Hypothalamus (tissue), 51 donors: ENCODE measurements around the gene FAHD2B.
"Not testable (repeated sequence)": the region's sequence is repeated elsewhere in the genome, so short reads cannot be mapped to it uniquely, and the experiment has no call there.

Source experiments
- DNase-seq, 51 donors: peaks; one replicate each; lab custom pipeline; 2025; lab: John Stamatoyannopoulos, UW

Gene FAHD2B, protein sequence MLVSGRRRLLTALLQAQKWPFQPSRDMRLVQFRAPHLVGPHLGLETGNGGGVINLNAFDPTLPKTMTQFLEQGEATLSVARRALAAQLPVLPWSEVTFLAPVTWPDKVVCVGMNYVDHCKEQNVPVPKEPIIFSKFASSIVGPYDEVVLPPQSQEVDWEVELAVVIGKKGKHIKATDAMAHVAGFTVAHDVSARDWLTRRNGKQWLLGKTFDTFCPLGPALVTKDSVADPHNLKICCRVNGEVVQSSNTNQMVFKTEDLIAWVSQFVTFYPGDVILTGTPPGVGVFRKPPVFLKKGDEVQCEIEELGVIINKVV

DNA sequence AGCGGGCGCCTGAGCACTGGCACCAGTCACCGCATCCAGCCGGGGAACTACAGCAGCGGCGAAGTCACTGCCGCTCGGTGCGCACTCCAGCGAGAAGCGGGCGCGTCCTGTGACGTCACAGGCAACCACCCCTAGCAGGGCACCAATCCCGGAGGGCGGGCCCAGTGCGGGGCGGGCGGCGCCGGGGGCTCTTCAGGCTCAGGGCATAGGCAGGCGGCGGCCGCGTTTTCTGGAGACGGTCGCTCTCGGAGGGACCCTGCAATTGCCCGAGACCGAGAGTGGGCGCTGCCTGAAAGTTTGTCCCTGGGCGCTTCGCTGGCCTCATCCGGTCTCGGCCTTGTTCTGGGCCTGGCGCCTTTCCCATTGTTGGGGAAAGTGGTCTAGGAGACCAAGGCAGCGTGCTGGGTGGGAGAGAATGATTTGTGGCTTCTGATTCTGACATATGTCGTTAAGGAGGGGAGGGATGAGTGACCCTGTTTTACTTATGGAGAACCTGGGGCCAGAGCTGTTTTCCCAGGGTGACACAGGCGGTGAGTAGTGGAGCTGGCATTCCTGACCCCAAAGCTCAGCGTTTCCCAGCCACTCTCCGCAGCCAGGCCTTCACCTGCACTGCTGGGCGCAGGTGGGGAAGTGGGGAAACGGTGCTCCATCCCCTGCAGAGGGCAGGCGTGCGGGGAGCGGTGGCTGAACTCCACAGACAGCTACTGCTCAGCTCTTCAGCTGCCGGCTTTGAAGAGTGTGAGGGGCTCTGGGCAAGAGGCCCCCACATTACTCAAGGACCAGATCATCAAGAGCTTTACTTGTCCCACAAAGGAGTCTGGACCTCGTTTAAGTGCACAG lies at the start of gene FAHD2B:
TSS of gene FAHD2B (minus strand) at position 111 of the 840 bp plus-strand sequence. CDS start 3,176 bp downstream, outside the sequence.
- peak in 43 of 51 donors; percentile 19 to 90 (median 65) for DNase-seq

DNA sequence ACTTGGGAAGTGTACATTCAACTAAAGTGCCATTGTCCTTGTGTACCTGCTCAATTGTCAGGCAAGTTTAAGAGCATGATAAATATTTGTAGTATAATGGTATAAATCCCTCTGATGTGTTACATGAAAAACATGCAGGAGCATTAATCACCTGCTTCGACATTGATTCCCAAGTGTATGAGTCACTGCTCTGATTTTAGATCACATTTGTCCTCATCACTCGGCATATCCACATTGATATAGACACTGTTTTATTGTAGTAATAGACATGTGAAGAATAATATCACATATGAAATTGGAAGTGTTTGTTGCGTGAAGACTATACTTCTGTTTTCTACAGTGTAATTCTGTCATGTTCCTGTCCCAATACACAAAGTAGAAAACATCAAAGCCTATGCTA lies 49.3 kb upstream of the FAHD2B start:
- not testable (repeated sequence) for DNase-seq

DNA sequence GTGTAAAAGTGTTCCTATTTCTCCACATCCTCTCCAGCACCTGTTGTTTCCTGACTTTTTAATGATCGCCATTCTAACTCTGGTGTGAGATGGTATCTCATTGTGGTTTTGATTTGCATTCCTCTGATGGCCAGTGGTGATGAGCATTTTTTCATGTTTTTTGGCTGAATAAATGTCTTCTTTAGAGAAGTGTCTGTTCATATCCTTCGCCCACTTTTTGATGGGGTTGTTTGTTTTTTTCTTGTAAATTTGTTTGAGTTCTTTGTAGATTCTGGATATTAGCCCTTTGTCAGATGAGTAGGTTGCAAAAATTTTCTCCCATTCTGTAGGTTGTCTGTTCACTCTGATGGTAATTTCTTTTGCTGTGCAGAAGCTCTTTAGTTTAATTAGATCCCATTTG lies 34.4 kb upstream of the FAHD2B start:
- DNase-seq, result not testable (repeated sequence)

DNA sequence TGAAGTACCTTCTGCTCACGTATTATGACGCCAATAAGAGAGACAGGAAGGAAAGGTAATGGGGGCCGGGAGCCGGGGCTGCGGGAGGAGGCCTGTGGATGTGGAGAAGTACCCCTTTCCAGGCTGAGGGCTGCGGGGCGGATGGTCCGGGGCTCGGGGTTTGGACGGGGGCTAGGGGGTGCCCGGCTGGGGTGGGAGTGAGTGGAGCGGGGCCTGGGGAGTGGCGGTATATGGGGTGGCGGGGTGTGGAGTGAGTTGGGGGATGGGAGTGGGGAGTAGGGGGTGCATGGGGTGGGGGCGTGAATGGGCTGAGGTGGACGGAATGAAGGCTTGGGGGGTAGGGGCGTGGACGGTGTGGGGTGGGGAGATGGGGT lies 19.2 kb upstream of the FAHD2B start:
- DNase-seq, result not testable (repeated sequence)

DNA sequence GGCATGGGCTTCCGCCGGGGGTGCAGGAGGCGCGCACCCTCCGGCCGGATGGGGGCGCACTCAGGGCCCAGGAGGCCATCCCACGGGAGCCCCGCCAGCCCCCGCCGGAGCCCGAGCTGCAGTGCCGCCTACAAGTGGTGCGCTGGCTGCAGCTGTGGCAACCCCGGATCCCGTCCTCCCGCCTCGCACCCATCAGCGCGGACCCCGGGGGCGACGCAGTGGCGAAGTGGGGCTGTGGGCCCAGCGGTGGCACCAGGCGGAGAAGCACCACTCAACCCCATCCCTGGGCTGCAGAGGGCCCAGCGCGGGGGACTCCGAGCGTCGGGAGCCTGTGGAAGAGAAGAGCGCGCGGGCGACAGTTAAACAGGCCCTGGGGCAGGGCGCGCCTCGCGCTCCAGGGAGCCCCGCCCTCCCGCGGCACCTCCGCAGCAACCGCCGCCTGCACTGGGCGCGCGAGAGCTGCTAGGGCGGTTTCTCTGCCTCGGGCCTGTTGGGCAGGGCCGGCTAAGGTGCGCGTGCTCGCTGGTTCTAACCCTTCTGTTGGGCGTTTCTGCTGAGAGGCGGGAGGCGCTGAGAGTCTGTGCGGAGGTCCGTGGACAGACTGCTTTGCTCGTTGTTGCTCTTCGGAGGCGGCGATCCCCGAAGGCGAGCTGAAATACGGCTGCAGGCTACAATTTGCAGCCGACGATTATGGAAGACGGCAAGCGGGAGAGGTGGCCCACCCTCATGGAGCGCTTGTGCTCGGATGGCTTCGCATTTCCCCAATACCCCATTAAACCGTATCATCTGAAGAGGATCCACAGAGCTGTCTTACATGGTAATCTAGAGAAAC lies 18.6 kb upstream of the FAHD2B start, which contains the start of gene ANKRD36:
TSS of gene ANKRD36 (plus strand) at position 104 of the 832 bp plus-strand sequence. CDS start at position 691, 587 bp downstream.
- DNase-seq, result not testable (repeated sequence)

DNA sequence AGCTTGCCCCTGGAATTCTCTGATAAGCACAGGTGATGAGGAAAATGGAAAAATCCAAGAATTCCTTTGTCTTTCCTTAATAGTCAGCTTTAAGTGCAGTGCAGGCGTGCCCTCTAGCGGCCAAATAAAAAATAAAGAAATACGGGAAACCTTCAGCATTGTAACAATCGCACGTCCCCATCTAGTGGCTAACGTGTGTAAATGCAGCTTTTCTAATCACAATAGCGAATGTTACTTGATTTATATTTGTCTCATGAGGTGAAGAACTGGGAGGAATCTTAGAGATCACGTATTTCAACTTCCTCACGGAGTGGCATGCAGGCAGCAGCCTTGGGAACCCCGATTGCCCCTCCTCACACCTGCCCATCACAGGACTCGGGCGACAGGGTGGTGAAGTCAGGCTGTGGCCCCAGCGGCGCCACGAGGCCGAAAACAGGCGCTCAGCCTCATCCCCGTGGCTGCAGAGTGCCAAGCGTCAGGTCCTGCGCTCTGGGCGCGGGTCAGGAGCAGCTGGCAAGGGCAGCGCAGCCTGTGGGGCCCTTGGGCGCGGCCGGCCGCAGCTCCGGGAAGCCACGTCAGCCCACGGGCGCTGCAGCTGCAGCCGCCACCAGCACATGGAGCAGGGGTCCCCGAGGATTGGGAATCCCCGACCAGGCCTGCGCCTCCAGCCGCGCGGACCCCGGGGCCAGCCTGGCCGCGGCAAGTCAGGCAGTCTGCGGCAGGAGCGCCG lies 17.8 kb upstream of the FAHD2B start:
- not testable (repeated sequence) for DNase-seq

DNA sequence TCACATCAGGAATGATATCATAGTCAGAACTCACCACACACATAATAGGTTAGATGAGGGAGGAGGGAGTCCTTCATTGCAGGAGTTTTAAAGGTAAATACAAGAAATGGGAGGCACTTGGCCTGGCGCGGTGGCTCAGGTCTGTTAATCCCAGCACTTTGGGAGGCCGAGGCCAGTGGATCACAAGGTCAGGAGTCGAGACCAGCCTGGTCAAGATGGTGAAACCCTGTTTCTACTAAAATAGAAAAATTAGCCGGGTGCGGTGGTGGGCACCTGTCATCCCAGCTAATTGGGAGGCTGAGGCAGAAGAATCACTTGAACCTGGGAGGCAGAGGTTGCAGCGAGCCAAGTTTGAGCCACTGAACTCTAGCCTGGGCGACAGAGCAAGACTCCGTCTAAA lies 16.6 kb upstream of the FAHD2B start:
- DNase-seq, result not testable (repeated sequence)

DNA sequence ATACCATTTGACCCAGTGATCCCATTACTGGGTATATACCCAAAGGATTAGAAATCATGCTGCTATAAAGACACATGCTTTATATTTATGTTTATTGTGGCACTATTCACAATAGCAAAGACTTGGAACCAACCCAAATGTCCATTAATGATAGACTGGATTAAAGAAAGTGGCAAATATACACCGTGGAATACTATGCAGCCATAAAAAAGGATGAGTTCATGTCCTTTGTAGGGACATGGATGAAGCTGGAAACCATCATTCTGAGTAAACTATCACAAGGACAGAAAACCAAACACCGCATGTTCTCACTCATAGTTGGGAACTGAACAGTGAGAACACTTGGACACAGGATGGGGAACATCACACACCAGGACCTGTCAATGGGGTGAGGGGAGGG lies 12.2 kb upstream of the FAHD2B start:
- DNase-seq, result not testable (repeated sequence)

DNA sequence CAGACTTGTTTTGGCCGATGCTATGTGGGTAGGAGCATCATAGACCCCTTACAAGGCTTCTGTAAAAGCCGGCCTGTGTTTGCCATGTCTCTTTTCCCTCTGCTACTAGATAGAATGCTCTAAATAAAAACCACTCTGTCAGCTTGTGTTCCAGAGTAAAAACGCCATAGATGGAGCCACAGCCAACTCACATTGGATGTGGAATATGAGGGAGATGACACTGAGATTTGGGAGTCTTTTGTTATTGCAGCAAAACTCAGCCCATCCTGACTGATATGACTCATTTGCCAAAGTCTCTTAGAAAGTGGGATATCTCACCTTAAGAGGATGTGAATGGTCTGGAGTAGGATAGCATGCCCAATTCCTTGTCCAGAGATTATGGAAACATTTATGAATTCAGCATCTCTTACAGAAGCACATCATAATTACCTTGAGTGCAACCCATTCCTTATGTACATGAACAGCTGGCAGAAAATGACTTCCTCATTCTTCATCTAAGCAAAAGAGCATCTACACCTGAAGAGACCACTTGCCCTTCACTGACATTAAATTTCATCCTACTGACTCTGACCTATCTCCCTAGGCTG lies 4.2 kb upstream of the FAHD2B start:
- not testable (repeated sequence) for DNase-seq

DNA sequence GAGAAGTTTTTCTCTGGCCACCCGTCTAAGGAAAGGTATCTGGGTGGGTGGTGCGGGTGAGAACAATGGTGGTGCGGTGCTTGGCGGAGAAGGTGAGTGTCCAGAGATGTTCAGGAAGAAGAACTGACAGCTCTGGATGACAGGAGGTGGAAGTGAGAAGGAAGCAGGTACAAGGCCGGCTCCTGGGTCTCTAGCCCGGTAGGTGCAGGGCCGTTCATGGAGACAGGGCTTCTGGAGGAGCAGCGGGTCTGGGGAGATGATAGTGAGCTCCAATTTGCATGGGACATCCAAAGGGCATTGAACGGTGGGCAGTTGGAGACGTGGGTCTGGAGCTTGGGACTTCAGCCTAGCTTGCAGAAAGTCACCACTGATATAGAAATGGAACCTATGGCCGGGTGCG lies 979 bp upstream of the FAHD2B start:
- DNase-seq, result no peak

DNA sequence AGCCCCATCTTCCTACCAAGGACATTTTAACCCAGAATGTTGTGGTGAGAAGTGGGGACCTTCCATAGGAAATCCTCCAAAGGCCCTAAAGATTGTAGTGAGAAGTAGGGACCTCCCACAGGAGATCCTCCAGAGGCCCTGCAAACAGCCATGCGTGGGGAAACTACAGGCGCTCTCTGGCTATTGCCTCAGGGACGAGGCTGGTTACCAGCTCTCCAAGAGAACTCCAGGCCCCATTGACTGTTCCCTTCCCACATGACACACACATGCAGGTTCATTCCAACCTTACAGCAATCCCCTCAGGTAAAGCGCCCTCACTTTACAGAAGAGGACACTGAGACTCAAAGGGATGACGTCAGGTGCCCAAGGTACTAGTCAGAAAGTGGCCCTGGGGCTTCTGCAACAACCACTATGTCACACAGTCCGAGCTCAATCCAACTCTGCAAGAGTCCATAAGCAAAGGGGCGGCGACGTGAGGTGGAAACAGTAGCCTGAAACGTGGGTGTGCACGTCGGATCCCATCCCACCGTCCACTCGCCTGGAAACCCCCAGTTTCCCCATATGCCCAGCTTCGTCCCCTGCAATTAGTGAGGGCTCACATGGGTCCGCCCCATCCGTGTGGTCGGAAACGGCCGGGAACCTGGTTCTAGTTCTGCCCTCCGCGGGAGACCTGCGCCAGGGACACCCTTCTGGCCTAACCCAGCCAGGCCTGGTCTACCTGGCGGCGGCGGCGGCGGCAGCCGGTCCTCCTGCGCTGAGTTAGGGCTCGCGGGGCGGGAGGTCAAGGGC lies 505 bp downstream of the FAHD2B start:
- DNase-seq, result not testable (repeated sequence)

DNA sequence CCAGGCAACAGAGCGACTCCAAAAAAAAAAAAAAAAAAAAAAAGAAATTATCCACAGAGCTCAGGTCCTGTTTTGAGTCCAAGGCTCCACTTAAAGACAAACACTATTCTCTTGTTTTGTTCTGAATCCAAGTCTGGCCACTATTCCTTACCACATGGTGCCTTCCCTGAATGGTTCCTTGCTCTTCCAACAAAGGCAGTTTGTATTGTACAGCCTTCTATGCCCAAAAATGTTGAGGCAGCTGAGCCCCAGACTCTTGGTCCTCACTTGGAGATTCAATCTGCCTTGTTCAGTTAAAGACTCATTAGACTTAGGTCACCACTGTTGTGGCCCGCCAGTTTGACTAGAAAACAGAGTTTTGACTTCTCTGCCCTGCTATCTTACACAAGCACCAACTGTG lies 1.7 kb downstream of the FAHD2B start:
- peak in 1 of 51 donors; percentile 23 for DNase-seq

DNA sequence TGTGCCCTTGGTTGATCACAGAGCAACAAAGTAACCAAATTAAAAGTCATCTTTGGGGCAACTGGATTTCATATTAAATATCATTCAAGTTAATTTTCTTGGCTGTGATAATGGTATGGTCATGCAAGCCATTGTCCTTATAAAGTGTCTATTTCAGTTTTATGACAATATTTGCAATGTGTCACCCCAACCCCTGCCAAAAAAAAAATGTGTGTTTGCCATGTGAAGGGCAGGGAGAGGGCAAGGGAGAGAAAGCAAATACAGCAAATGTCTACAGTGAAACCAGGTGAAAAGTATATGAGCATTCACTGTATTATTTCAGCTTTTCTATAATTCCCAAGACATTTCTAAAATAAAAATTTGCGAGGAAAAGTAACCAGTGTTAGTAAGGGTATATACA lies 6.0 kb downstream of the FAHD2B start:
- DNase-seq, result not testable (repeated sequence)

DNA sequence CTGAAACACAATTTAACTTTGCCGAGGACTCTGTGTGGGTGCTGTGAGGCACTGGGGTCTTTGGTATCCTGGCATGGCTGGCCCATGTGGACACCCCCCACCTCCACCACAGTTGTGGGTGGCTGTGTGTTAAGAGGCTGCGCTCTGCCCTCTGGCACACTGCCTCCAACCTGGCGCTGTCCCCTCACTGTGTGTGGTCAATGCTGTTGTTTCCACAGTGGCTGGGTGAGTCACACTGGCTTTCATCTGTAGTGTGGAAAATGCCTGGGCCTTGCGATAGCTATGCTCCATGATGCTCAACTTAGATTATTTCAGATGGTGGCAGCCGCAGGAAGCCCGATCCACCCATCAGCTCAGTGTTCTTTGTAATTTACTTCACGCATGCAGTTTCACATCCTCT lies 9.6 kb downstream of the FAHD2B start:
- not testable (repeated sequence) for DNase-seq

DNA sequence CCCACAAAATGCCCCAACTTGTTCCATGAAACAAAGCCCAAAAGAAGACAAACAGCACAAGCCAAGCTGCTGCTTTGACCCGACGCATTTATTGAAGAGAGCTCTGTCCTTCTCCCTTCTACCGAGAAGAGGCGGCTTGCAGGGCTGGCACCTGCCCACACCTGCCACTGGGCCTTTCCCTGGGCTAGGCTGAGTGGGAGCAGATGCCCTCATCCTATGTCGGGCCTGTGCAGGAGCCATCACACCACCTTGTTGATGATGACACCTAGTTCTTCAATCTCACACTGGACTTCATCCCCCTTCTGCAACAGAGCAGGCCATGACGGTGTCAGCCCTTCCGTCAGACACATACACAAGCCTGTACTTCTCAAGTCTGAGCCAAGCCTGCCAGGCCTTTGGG lies 11.2 kb downstream of the FAHD2B start:
- DNase-seq, result not testable (repeated sequence)

DNA sequence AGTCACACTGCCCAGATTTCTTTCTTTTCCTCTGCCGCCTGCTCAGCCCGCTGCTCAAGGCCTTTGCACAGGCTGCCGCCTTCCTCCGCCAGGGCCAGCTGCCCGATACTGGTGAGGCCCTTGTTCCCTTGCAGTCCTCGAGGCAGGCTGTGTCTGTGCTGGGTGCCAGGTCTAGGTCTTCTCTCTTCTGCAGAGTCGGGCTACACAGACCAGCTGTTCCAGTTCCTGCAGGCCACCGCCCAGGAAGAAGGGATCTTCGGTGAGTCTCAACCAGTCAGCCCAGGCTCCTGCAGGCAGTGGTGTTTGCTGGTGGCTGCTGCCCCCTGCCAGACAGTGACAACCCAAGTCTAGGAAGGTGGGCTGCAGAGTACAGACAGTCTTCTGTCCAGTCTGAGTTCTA lies 12.5 kb downstream of the FAHD2B start:
- not testable (repeated sequence) for DNase-seq

DNA sequence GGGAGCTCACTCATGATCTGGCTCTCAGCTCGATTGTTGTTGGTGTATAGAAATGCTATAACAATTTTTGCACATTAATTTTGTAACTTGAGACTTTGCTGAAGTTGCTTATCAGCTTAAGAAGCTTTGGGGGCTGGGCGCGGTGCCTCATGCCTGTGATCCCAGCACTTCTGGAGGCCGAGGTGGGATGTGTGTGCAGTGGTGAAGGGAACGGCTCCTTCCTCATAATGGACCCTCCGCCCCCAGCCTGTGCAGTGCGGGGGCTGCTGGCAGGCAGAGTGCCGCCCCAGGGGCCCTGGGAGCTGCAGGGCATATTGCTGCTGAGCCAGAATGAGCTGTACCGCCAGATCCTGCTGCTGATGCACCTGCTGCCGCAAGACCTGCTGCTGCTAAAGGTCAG lies 13.8 kb downstream of the FAHD2B start:
- DNase-seq, result not testable (repeated sequence)

DNA sequence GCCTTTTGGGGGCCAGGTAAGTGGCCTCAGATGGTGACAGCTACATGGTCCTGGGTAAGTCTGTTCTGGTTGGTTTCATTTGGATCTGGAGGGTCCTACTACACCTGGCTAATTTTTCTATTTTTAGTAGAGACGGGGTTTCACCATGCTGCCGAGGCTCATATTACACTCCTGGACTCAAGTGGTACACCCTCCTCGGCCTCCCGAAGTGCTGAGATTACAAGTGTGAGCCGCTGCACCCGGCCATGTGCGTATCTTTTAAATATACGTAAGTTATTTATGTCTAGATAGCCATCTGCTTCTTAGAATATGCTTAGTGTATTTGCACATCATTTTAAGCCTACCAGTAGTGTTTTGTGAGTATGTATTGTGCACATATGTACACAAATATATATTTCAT lies 17.5 kb downstream of the FAHD2B start:
- not testable (repeated sequence) for DNase-seq

DNA sequence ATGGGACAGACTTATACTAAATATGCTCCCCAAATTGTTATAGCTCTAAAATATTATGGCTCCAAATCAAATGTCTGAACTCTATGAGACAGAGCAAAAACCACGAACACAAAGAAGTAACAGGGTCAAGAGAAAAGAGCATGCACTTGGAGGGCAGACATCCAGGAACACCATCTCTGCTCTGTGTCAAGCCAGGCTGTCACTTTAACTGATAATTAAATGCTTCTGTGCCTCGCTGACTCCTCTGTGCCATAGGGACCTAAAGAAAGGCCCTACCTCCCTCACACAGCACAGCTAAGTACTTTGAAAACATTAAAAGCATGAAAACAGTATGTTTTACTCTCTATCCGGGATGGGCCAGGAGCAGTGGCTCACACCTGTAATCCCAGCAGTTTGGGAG lies 23.8 kb downstream of the FAHD2B start:
- not testable (repeated sequence) for DNase-seq
